Ramos (cell line): ENCODE measurements around the gene OR2T11.
"Not testable (repeated sequence)": the region's sequence is repeated elsewhere in the genome, so short reads cannot be mapped to it uniquely, and the experiment has no call there.

ENCODE experiments used
- in situ Hi-C: fragments of 300-500 bp; cut with MboI; formaldehyde crosslinking; loops from one replicate; pipeline ENCODE4 v1.14.3; 2022; ENCODE audit warnings: low sequenced_read_pairs; ENCODE audit not compliant: unreplicated experiment

The OR2T11 gene, protein sequence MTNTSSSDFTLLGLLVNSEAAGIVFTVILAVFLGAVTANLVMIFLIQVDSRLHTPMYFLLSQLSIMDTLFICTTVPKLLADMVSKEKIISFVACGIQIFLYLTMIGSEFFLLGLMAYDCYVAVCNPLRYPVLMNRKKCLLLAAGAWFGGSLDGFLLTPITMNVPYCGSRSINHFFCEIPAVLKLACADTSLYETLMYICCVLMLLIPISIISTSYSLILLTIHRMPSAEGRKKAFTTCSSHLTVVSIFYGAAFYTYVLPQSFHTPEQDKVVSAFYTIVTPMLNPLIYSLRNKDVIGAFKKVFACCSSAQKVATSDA

DNA sequence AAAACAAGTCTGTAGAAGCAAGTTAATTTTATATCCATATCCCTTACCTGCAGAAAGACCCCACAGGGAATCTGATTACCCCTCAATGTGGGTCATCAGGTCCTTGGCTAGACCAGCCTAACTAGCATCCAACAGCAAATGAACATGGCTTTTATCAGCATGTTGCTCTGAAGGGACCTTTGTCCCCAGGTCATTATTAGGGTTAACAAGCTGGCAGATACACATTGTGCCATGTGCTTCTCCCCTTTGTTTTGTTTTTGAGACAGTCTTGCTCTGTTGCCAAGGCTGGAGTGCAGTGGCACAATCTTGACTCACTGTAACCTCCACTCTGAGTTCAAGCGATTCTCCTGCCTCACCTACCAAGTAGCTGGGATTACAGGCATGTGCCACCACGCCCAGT is at the start of gene OR2T11:
Gene OR2T11 (minus strand): TSS at position 101 of the 400 bp plus-strand sequence. CDS start 7,963 bp downstream, outside the sequence.
- in situ Hi-C loops = not testable (repeated sequence)

DNA sequence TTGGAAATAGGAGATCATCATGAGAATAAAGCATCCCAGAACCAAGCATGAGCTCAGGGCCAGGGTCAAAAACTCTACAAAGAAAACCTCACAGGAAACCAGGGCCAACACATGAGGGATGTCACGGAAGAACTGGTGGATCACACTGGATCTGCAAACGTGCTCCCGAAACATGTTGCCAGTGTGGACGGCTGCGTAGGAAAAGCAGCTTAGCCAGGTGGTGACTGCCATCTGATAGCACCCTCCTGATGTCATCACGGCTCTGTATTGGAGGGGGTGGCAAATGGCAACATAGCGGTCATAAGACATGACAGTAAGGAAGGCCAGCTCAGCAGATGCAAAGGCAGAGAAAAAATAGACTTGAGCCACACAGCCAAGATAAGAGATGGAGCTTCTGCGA is 46.8 kb upstream of the OR2T11 start:
- in situ Hi-C loops = no loop called here

DNA sequence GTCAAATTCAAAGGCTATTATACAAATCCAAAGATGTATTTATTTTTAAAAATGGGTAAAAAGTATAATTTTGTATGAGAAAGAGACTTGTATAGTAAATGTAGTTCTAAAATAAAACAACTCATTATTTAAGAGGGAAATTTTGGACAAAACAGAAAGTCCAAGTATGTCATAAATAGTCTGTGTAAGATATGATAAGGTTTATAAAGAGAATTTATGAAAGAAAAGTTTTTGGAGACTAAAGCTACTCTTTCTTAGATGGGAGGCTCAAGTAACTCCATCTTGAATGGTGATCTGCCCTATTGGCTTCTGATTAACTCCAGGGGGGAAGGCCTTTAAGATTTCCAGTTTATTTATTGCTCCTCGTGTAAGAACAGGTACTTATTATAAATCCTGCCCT is 35.1 kb upstream of the OR2T11 start:
- in situ Hi-C loops = no loop called here

DNA sequence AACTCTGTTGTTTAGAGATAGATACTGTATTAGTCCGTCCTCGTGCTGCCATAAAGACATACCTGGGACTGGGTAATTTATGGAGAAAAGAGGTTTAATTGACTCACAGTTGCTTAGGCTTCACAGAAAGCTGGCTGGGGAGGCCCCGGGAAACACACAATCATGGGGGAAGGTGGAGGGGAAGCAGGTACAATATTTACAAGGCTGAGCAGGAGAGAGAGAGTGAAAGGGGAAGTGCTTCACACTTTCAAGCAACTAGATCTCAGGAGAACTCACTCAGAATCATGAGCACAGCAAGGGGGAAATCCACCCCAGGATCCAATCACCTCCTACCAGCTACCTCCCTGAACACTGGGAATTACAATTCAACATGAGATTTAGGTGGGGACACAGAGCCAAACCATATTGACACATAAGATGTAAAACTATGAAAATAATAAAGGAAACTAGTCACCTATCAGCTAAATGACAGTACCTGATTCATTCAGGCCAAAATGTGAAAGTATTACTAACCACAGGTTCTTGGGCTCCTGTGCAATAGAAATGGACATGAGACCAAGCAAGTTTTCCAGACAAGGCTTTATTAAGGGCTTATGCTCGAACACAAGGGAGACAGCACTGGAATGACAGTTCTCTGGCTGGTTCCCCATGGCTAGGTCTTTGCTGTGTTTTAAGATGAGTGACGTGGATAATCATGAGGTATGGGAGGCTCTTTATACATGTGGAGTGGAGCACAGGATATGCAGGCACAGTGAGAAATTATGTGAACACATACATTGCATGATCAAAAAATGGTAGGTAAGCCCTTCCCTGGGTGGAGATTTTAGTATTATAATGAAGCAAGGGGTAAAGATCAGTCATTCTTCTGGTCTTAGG is 28.8 kb upstream of the OR2T11 start:
- in situ Hi-C loops = not testable (repeated sequence)

DNA sequence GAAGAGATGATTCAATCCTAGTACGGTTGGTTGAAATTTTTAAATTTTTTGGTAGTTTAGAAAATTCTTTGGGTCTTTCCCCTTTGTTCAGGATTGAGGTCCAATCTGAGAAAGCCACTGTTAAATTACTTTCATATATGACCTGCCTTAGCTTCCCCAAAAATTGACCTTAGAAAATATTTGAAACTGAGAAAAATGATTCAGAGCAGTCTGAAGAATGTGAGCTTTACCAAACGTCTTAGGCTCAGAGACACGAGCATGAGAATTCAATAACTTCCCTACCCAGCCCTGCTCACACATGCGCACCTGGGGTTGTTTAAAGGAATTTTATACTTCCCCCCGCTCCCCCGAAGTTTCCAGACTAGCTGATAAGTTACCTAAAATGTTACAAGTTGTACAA is 21.9 kb upstream of the OR2T11 start:
- in situ Hi-C loops = not testable (repeated sequence)

DNA sequence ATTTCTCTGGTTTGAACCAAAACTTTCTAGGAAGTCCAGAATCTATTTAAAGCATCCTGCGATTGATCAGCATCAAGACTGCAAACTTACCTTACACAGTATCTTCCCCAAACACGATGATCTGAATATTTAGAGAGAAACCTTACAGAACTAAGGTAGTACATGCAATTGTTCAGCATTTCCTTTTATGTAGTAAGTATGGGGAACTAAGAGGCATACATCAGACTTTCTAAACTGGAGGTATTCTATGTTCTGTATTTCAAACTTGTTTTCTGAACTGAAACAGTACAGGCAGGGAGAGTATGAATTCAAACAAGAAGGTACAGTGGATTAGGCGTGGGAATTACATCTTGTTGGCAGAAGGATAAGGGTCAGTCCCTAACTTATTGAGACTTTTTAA is 20.5 kb upstream of the OR2T11 start, which contains the start of gene OR2T27:
Gene OR2T27 (minus strand): TSS at position 175 of the 400 bp plus-strand sequence. CDS start 4,644 bp downstream, outside the sequence.
- in situ Hi-C loops = not testable (repeated sequence)

DNA sequence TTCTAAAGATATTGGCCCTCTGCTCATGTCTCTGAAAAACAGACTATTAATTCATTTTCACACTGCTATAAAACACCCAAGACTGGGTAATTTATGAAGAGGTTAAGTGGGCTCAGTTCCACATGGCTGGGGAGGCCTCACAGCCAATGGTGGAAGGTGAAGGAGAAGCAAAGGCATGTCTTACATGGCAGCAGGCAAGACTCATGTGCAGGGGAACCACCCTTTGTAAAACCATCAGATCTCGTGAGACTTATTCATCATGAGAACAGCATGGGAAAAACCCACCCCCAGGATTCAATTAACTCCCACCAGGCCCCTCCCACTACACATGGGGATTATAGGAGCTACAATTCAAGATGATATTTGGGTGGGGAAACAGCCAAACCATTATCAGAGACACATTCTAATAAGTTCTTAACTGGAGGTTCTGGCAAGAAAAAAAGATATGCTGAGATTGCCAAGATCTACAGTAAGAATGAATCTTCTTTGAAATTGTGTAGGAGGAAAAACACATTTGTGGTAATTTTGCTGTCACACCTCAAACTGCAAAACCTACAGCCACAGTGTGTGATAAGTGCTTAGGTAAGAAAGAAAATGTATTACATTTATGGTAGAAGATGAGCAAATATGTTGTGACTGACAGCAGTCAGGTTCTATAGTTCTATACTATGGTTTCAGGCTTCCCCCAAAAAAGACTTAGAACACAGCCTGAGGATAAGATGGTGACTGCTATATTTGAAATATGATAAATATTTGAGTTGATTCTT is 14.1 kb upstream of the OR2T11 start:
- in situ Hi-C loops = not testable (repeated sequence)

DNA sequence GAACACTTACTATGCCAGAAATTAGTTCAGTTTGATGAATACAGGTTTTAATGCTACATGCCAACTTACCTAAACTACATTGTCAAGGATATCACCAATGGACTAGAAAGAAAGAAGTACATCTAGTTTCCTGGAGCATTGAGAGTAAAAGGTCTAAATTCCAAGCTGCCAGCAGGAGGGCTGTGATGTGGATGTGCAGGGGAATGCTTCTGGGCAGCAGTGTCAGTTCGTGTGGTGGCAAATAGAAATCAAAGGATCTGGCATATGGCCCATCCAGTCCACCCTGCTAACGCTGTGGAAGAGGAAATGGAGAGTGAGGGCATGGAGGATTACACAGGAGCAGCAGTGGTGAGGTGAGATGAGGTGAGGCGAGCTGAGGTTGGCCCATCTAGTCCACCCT is 10.3 kb upstream of the OR2T11 start, which contains the start of gene OR2T35:
Gene OR2T35 (minus strand): TSS at position 101 of the 400 bp plus-strand sequence. CDS start 6,020 bp downstream, outside the sequence.
- in situ Hi-C loops = not testable (repeated sequence)

DNA sequence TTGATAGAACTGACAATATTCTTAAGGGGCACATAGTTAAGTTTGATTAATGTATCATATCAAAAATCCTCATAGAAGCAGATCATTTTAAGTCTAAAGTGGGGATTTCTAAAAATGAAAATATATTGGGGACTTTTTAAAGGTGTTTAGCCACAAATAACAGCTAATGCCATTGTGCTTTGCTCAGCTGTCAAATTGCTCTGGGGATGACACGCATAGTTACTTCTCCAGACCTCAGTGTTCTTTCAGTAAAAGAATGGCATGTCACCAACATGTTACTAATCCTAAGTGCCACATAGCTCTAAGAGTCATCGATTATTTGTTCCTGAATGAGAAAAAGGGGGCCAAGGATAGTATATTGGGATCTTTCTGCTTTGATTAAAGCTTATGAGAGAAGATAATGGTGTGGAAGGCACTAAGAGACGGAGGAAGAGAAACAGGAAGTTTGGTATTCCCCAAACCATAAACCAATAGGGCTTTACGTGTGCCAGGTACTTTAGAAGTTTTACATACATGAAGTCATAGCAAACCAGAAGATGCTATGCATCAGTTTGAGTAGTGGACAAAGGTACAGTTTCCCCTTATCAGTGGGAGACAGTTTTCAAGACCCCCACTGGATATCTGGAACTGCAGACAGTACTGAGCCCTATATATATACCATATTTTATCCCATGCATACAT is 8.2 kb upstream of the OR2T11 start:
- in situ Hi-C loops = not testable (repeated sequence)

DNA sequence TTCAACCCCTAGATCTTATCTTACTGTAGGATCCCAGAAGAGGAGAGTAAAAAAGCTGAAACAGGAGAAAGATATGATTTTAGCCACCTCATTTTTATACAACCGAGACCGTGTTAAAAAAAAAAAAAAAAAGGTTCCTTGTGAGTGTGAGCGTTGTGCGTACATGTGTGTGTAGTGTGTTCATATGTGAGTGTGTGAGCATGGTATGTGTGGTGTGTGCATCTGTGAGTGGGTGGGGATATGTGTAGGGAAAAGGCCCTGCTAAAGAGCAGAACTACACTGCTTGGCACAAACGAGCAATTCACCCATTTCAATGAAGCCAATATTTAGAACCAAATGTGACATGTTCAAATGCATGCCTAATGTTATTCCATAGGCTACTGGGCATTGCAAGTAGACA is 6.7 kb upstream of the OR2T11 start:
- in situ Hi-C loops = not testable (repeated sequence)

DNA sequence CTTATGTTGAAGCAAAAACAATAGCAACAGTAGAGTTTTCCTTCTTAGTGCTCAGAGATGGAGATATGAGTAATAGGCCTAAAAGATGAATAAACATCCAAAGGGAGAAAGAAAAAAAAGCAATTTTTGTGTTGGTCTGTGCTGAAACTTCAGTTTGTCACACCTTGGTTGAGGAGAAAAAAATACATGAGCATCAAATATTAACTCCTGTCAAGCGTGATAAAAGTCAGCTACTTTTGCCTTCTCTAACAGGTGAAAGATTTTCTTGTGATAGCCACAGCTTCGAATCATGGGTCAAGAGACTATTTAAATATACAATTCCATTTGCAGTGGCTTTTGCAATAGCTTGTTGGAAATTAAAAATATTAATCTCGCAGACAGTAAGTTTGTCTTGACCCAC is 6.0 kb upstream of the OR2T11 start:
- in situ Hi-C loops = not testable (repeated sequence)

DNA sequence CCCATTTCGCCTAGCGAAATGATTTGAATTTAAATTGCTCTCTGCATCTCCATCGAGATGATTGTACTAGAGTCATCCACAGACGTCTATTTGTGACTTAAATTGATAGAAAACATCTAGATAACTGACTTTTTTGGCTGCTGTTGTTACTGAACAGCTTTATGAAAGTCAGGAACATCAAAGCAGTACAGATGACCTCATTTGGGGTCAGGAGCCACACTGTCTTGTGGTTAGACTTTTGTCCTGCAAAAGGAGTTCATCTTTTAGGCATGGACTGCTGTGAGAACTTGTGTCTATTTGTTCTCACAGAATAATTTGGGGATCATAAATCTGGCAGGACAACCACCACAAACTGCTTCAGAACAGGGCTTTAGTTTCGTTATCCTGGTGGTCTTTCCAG is 4.8 kb upstream of the OR2T11 start:
- in situ Hi-C loops = not testable (repeated sequence)

DNA sequence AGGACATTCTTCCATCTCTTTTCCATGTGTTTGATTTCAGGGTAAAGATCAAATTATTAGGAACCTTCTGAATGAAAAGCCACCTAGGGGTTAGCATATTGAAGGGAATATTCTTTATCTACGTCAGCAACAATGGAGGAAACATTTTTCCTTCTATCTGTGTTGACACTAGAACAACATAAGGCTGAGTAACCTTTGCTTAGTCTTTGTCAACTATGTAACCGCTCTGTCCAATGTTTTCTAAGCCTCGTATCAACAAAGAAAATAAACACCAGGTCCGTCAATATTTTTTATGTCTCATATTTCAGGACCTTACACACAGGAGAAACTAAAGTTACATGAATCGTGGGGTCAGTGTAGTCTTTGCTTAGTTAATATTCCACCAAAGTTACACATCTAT is 1.7 kb upstream of the OR2T11 start:
- in situ Hi-C loops = not testable (repeated sequence)

DNA sequence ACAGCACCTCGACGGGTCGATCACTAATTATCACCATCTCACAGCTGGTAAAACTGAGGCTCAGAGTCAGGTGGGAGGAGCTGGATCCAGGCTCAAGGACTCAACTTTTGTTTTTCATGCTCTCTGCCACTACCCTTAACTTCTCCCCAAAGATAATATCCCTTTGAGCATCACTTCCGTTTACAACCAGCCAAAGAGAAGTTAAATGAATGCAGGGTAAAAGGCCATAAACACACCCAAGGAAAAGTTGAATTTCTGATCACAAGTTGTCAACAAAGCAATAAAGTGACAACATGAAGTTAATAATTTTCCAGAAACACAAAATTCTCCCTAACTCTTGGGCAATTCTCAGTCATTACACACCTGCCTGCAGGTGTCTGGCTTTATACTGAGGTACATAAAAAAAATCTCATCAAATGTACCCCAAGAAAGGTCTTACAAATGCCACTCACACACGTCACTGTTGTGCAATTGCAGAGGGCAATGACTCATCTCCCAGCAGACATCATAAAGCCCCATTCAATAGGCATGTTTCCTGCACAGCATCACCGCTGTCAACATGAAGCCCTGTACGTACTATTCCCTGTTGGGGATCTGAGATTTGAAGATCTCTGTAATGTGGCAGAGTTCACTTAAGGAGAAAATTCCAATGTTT is 3.4 kb downstream of the OR2T11 start:
- in situ Hi-C loops = no loop called here

DNA sequence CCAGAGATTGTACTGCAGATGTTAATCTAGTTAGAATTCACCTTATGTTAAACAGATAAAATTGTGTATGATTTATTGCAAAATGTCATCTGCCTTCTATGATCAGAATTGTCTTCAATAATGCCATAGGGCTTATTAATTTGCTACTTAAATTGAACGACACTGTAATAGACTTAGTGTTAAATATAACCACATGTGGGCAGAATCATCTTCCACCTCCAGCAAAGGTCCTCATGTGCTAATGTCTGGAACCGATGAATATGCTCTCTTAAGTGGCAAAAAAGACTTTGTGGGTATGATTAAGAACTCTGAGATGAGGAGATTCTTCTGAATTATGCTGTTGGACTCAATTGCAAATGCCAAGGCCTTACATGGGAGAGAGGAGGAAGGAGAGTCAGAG is 4.3 kb downstream of the OR2T11 start:
- in situ Hi-C loops = no loop called here

DNA sequence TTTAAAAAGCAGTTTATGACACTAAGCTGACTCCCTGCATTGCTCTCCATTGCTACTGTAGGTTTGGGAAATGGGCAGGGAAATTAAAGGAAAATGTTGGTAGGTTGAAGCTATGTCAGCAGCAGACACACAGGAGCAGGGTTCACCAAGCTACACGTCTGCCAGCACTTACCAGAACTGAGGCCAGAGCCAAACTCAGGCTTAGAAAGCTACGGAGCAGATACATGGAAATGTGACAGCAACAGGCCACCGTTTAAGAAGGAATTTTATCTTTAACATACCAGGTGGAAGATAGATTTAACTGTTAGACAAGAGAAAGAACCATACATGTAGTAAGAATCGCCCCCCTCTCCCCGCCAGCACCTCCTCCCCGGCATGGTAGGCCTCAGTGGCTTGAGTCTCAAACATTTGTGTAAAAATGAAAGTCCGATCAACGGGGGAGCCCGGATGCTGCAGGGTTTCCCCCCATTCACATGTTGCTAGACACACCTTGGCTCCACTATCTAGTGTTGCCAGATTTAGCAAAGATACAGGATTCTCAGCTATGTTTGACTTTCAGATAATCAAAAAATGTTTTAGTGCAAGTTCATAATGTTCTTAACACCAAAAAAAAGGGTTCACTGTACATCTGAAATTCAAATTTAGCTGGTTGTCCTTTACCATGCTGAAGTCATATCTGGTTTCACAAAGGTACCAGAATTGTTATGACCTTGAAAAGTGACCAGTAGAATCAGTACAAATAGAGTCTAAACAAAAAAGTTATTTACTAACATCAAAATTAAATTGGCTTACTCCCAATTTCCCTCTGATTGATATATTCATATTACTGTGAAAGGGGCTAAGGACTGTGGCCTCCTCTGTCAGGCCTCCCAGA is 6.7 kb downstream of the OR2T11 start:
- in situ Hi-C loops = no loop called here

DNA sequence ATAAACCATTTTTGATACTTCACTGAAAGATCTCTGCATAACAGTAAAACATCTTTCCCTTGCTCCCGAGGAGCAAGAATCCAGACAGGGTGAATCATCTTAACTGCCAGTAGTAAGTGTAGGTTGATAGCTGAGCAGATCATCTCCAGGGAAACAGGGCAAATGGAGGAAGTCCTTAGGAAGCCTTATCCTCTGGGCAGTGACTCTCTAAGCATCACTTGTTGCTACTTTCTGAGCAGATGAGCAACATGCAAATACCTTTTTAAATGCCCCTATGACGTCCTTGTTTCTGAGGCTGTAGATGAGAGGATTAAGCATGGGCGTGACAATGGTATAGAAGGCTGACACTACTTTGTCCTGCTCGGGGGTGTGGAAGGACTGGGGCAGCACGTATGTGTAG is 8.9 kb downstream of the OR2T11 start:
- in situ Hi-C loops = no loop called here

DNA sequence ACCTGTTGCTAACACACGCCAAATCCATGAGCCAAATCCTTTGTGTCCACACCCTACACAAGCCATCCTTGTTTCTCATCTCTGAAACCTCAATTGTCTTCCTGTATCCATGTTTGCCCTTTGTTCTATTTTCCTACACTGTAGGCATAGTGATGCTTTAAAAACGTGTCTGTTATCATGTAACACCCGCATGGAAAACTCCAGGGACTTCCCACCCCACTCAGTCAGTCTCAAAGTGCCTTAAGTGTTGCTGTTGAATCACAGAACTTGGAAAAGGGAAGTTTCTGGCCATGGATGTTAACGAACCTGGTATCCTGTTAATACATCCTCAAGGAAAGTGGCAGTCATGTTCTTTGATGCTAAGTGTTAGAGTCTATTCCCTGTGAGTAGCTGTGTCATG is 9.7 kb downstream of the OR2T11 start:
- in situ Hi-C loops = no loop called here
